Fibroblast of lung (primary cell): ENCODE measurements around the gene SPEM3.

Source experiments
- CTCF ChIP-seq, 2 donors: IDR thresholded peaks in 1 of 2; conservative IDR thresholded peaks in 1 of 2; 1 replicate in 1 of 2; 2 replicates in 1 of 2; pipeline ENCODE4 v1.5.1; 2011 to 2012; ENCODE audit warnings: low read length in 2 of 2, control low read depth in 1 of 2, inconsistent platforms in 1 of 2, low read depth in 1 of 2, mild to moderate bottlenecking in 1 of 2
- EZH2 ChIP-seq: IDR thresholded peaks from 2 replicates; pipeline ENCODE4 v1.5.1; 2012; ENCODE audit warnings: low read length, control low read depth, mild to moderate bottlenecking; ENCODE audit errors: missing control alignments

DNA sequence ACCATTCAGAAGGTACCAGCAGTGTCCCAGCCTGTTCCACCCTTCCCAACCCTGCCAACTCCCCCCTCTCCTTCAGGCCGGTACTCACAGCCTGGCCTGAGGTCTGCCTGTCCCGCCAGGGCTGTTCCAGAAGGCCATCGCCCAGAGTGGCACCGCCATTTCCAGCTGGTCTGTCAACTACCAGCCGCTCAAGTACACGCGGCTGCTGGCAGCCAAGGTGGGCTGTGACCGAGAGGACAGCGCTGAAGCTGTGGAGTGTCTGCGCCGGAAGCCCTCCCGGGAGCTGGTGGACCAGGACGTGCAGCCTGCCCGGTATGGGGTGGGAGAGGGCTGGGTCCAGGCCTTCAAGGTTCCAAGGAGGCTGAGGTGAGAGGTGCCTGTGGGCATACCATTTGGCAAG, 13.8 kb upstream of the SPEM3 start:
- TF ChIP-seq CTCF (conservative IDR thresholded peaks at IDR 0.05 in 1 of 2, IDR thresholded peaks at IDR 0.05 in 1 of 2; ENCODE audit: low read depth in 1 of 2, low read length in 2 of 2) = no peak
- TF ChIP-seq EZH2 = no peak
